SU-DHL-6 (cell line): ENCODE results near the gene JMJD4.

ENCODE experiments used
- H2AFZ ChIP-seq: fragments of 200-600 bp; sonication (generic); 2 replicates; pipeline ENCODE4 v1.6.1; 2014; ENCODE audit warnings: low read depth, mild to moderate bottlenecking, moderate library complexity, mixed read lengths, antibody characterized with exemption, low read length; ENCODE audit not compliant: severe bottlenecking
- H3F3A ChIP-seq: fragments of 200-600 bp; shearing (Covaris generic); 2 replicates; pipeline ENCODE4 v1.6.0; 2016; ENCODE audit warnings: antibody characterized with exemption, mild to moderate bottlenecking; ENCODE audit not compliant: insufficient read depth
- H3K27ac ChIP-seq: fragments of 200-600 bp; sonication (generic); 2 replicates; pipeline ENCODE4 v1.5.1; 2016; ENCODE audit warnings: low read depth, mild to moderate bottlenecking, low read length, moderate library complexity, mixed read lengths
- H3K27me3 ChIP-seq: fragments of 200-600 bp; sonication (generic), shearing (Covaris generic); 2 replicates; pipeline ENCODE4 v1.6.0; 2014; ENCODE audit warnings: mild to moderate bottlenecking, low read length
- H3K36me3 ChIP-seq: fragments of 200-600 bp; sonication (generic); 2 replicates; pipeline ENCODE4 v1.6.1; 2014; ENCODE audit warnings: mild to moderate bottlenecking, low read length, mixed read lengths
- H3K4me2 ChIP-seq: fragments of 300-600, 200-600 bp; shearing (Covaris generic), sonication (generic); 2 replicates; pipeline ENCODE4 v1.6.0; 2014; ENCODE audit warnings: low read length, low read depth, mild to moderate bottlenecking; ENCODE audit not compliant: poor library complexity, severe bottlenecking
- H3K4me3 ChIP-seq: fragments of 200-600 bp; sonication (generic); 2 replicates; pipeline ENCODE4 v1.5.1; 2014; ENCODE audit warnings: antibody characterized with exemption, low read length, mild to moderate bottlenecking, mixed read lengths; ENCODE audit not compliant: insufficient read depth, poor library complexity, severe bottlenecking
- H3K79me2 ChIP-seq: fragments of 200-600 bp; sonication (generic); 2 replicates; pipeline ENCODE4 v1.6.1; 2014; ENCODE audit warnings: mild to moderate bottlenecking, low read length, moderate library complexity; ENCODE audit not compliant: insufficient read depth
- H3K9ac ChIP-seq: fragments of 200-600 bp; sonication (generic); 2 replicates; pipeline ENCODE4 v1.7.0; 2014; ENCODE audit warnings: mild to moderate bottlenecking, low read length
- H3K9me2 ChIP-seq: fragments of 200-600 bp; sonication (generic); replicated peaks from 2 replicates; pipeline ENCODE4 v1.6.1; 2014; ENCODE audit warnings: low read length; ENCODE audit not compliant: insufficient read depth
- H3K9me3 ChIP-seq: fragments of 200-600 bp; sonication (generic); 2 replicates; pipeline ENCODE4 v1.6.1; 2014; ENCODE audit warnings: low read length, mixed read lengths; ENCODE audit not compliant: insufficient read depth
- H4K20me1 ChIP-seq: fragments of 200-600 bp; sonication (generic); 2 replicates; pipeline ENCODE4 v1.6.1; 2014; ENCODE audit warnings: low read depth, mild to moderate bottlenecking, antibody characterized with exemption, low read length, moderate library complexity, mixed read lengths
- EZH2phosphoT487 ChIP-seq: fragments of 200-600 bp; sonication (generic), shearing (Covaris generic); conservative IDR thresholded peaks from 2 replicates; pipeline ENCODE4 v1.6.1; 2018; ENCODE audit warnings: mild to moderate bottlenecking, antibody characterized with exemption, low read length, moderate library complexity, mixed read lengths
- TF ChIP-seq, protein P1 (sequence below): fragments of 200-600 bp; sonication (generic); IDR thresholded peaks from one replicate; pipeline ENCODE4 v1.5.1; 2017; ENCODE audit warnings: antibody characterized with exemption, mild to moderate bottlenecking, low read length, moderate library complexity; ENCODE audit not compliant: insufficient read depth, poor library complexity, severe bottlenecking

The JMJD4 gene

DNA sequence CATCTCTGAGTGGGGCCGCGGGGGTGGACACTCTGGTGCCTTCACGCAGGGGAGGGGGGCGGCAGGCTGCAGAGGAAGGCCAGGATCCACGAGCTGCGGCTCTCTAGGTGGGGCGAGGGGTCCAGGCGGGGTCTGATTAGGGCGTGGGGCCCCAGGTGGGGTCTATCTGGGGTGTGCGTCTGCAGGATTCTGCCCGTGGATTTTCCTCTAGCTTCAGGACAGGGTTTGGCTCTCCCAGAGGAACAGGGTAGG lies 6.3 kb downstream of the JMJD4 start:
- TF ChIP-seq EZH2phosphoT487: no peak
- TF ChIP-seq, protein P1, sequence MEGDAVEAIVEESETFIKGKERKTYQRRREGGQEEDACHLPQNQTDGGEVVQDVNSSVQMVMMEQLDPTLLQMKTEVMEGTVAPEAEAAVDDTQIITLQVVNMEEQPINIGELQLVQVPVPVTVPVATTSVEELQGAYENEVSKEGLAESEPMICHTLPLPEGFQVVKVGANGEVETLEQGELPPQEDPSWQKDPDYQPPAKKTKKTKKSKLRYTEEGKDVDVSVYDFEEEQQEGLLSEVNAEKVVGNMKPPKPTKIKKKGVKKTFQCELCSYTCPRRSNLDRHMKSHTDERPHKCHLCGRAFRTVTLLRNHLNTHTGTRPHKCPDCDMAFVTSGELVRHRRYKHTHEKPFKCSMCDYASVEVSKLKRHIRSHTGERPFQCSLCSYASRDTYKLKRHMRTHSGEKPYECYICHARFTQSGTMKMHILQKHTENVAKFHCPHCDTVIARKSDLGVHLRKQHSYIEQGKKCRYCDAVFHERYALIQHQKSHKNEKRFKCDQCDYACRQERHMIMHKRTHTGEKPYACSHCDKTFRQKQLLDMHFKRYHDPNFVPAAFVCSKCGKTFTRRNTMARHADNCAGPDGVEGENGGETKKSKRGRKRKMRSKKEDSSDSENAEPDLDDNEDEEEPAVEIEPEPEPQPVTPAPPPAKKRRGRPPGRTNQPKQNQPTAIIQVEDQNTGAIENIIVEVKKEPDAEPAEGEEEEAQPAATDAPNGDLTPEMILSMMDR: no peak
- Histone ChIP-seq H2AFZ (no peak overlapping the region), H4K20me1 (no peaks in the 10 kb centered on the region), H3K36me3 (no peaks in the 10 kb centered on the region), H3K79me2 (peaks cover 4% of the 10 kb centered on the region), H3K4me3 (peak overlapping the region; percentile 56), H3K4me2 (peak overlapping the region; percentile 79), H3F3A (peaks cover 6% of the 10 kb centered on the region; the same call in 1 of the 2 replicates), H3K9me3 (no peaks in the 10 kb centered on the region), H3K27me3 (no peaks in the 10 kb centered on the region), H3K27ac (no peak overlapping the region), H3K9ac (peak overlapping the region; percentile 66), H3K9me2 (no peaks in the 10 kb centered on the region)

DNA sequence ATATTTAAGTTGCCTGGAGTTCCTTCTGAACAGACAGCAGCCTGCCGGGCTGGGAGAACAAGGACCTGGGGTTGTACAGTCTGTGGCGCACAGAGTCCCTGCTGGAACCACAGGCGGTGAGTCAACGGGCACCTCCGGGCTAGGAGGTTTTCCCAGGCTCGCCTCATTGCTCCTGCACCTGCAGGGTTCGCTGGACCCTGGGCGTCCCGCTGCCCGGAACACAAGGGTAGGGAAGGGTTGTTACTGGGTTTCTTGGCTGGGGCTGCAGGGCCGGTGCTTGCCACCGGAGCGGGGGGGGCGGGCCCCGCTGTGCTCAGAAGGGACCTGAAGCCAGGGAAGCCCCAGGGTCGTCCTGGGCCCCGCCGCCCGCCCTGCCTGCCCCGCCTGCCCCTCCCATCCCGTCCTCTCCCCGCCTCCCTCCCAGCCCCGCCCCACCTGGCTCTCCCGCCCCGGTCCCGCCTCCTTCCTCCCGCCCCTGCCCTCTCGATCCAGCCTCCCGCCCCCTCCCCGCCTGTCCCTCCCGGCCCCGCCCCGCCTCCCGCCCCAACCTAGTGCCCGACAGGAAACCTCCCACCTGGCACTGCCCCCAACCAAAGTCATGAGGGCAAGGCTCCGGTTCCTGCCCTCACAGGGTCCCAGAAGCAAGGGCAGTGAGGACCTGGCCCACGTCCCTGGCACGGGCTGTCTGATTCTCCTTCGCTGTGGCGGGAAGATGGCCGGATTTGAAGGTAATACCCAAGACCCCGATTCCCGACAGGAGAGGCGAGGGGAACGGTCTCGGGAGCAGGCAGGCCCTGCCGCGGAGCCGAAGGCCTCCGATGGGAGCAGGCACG lies 6.8 kb downstream of the JMJD4 start:
- no peaks in the 10 kb centered on the region for H3K79me2 ChIP-seq
- peak overlapping the region; percentile 56 for H3K4me3 ChIP-seq
- H3F3A ChIP-seq: peaks cover 6% of the 10 kb centered on the region; the same call in 1 of the 2 replicates
- peaks cover 4% of the 10 kb centered on the region; the same call in 1 of the 2 replicates for H3K9me3 ChIP-seq
- H4K20me1 ChIP-seq: no peaks in the 10 kb centered on the region
- no peak overlapping the region for H3K27ac ChIP-seq
- H2AFZ ChIP-seq: no peak overlapping the region
- peak overlapping the region; percentile 66 for H3K9ac ChIP-seq
- TF ChIP-seq EZH2phosphoT487: no peak
- TF ChIP-seq, protein P1: no peak
- H3K4me2 ChIP-seq: peak overlapping the region; percentile 79
- H3K36me3 ChIP-seq: no peaks in the 10 kb centered on the region
- no peaks in the 10 kb centered on the region for H3K27me3 ChIP-seq
- H3K9me2 ChIP-seq: no peaks in the 10 kb centered on the region

- TF ChIP-seq, protein P1: no peak
- TF ChIP-seq EZH2phosphoT487: no peak
- Histone ChIP-seq H3K4me2 (no peak overlapping the region), H3F3A (peaks cover 6% of the 10 kb centered on the region; the same call in 1 of the 2 replicates)
Measured at GRCh38 chr1:227726924-227727599, 8.0 kb downstream of the JMJD4 start.

More at GRCh38 chr1:227726924-227727599, 8.0 kb downstream of the JMJD4 start:
- Histone ChIP-seq H3K79me2 (no peaks in the 10 kb centered on the region), H3K9me2 (no peaks in the 10 kb centered on the region), H2AFZ (no peak overlapping the region), H3K27ac (no peak overlapping the region), H3K4me3 (no peak overlapping the region), H3K36me3 (no peaks in the 10 kb centered on the region), H3K9ac (no peak overlapping the region), H4K20me1 (no peaks in the 10 kb centered on the region), H3K9me3 (peaks cover 5% of the 10 kb centered on the region; the same call in 1 of the 2 replicates), H3K27me3 (no peaks in the 10 kb centered on the region)
